IMR-90 (cell line): Measurements from ENCODE around the gene NPBWR2. TPM values are rescaled to one million over a fixed set of nuclear protein-coding genes. Genes with fewer than 3 reads are reported as not detected.

Source experiments
- ATAC-seq: fragments of 200-7000 bp; cut with Tn5 transposase; 2 replicates; pipeline ENCODE4 v1.9.1; 2020; ENCODE audit warnings: low read depth, mild to moderate bottlenecking, moderate library complexity
- BruUV-seq: library from RNA; stranded (reverse); fragments of 400-500 nt; replicated peaks from 2 replicates; lab custom pipeline; 2021; lab: Mats Ljungman, UMichigan
- CTCF ChIA-PET: fragments of 300-600 bp; formaldehyde crosslinking; extraction: SDS; loops from one replicate; lab custom pipeline; 2021; ENCODE audit warnings: antibody characterized with exemption; lab: Yijun Ruan, JAX
- POLR2A ChIA-PET: fragments of 300-600 bp; sonication (Branson Sonifier 250); formaldehyde crosslinking; loops from one replicate; lab custom pipeline; 2022; ENCODE audit warnings: antibody characterized with exemption; ENCODE audit not compliant: unreplicated experiment; lab: Charles Lee
- DNase-seq: peaks from one replicate; pipeline ENCODE4 v3.0.0; 2013
- H2AFZ ChIP-seq: replicated peaks from 2 replicates; pipeline ENCODE3; 2013; ENCODE audit warnings: low read length, mild to moderate bottlenecking; ENCODE audit not compliant: poor library complexity
- H2AK5ac ChIP-seq: 2 replicates; pipeline ENCODE4 v1.6.1; 2013; ENCODE audit warnings: low read depth, low read length, inconsistent platforms
- H2AK9ac ChIP-seq: replicated peaks from 2 replicates; pipeline ENCODE3; 2013; ENCODE audit warnings: mild to moderate bottlenecking, low read depth, low read length, moderate library complexity; ENCODE audit not compliant: poor library complexity
- H2BK120ac ChIP-seq: 2 replicates; pipeline ENCODE4 v1.6.1; 2013; ENCODE audit warnings: low read depth, low read length, inconsistent platforms
- H2BK15ac ChIP-seq: 3 replicates; pipeline ENCODE4 v1.6.1; 2013; ENCODE audit warnings: low read depth, low read length, inconsistent platforms
- H2BK20ac ChIP-seq: 2 replicates; pipeline ENCODE4 v1.6.1; 2013; ENCODE audit warnings: low read depth, mild to moderate bottlenecking, inconsistent platforms, low read length, moderate library complexity
- H2BK5ac ChIP-seq: 2 replicates; pipeline ENCODE4 v1.6.1; 2013; ENCODE audit warnings: mild to moderate bottlenecking, low read depth, low read length, inconsistent platforms; ENCODE audit not compliant: poor library complexity, severe bottlenecking
- H3K14ac ChIP-seq: replicated peaks from 2 replicates; pipeline ENCODE4 v1.6.1; 2013; ENCODE audit warnings: low read depth, low read length, inconsistent platforms
- H3K18ac ChIP-seq: 2 replicates; pipeline ENCODE4 v1.6.1; 2013; ENCODE audit warnings: low read depth, low read length, control low read depth
- H3K23ac ChIP-seq: 2 replicates; pipeline ENCODE4 v1.6.1; 2013; ENCODE audit warnings: low read depth, low read length, inconsistent platforms
- H3K27ac ChIP-seq: 2 replicates; pipeline ENCODE4 v1.5.1; 2013; ENCODE audit warnings: mild to moderate bottlenecking, control low read depth, low read length; ENCODE audit not compliant: insufficient read depth
- H3K27me3 ChIP-seq: 2 replicates; pipeline ENCODE4 v1.6.1; 2013; ENCODE audit warnings: low read length; ENCODE audit not compliant: control insufficient read depth, insufficient read depth
- H3K36me3 ChIP-seq: 2 replicates; pipeline ENCODE4 v1.6.1; 2013; ENCODE audit warnings: low read length, mixed read lengths; ENCODE audit not compliant: control insufficient read depth, insufficient read depth
- H3K4ac ChIP-seq: 2 replicates; pipeline ENCODE4 v1.6.1; 2013; ENCODE audit warnings: low read depth, low read length, inconsistent platforms
- H3K4me1 ChIP-seq: 2 replicates; pipeline ENCODE4 v1.6.1; 2013; ENCODE audit warnings: low read length, mixed read lengths; ENCODE audit not compliant: control insufficient read depth, insufficient read depth
- H3K4me2 ChIP-seq: 2 replicates; pipeline ENCODE4 v1.6.1; 2013; ENCODE audit warnings: low read depth, mild to moderate bottlenecking, control low read depth, low read length, moderate library complexity
- H3K4me3 ChIP-seq: 2 replicates; pipeline ENCODE4 v1.5.1; 2013; ENCODE audit warnings: low read depth, mild to moderate bottlenecking, control low read depth, low read length, moderate library complexity; ENCODE audit not compliant: insufficient read depth
- H3K56ac ChIP-seq: 2 replicates; pipeline ENCODE4 v1.6.1; 2013; ENCODE audit warnings: low read length, inconsistent platforms; ENCODE audit not compliant: insufficient read depth; ENCODE audit errors: extremely low read depth
- H3K79me1 ChIP-seq, 2 experiments: 2 replicates each; pipeline ENCODE4 v1.6.1; 2013; ENCODE audit warnings: low read length in 2 of 2, inconsistent platforms in 1 of 2, low read depth in 1 of 2
- H3K9ac ChIP-seq: 2 replicates; pipeline ENCODE4 v1.6.1; 2013; ENCODE audit warnings: low read depth, low read length, control low read depth
- H3K9me1 ChIP-seq: 2 replicates; pipeline ENCODE4 v1.6.1; 2013; ENCODE audit warnings: low read length, inconsistent platforms; ENCODE audit not compliant: insufficient read depth
- H3K9me3 ChIP-seq: 2 replicates; pipeline ENCODE4 v1.6.1; 2013; ENCODE audit warnings: low read length; ENCODE audit not compliant: control insufficient read depth, insufficient read depth
- H4K20me1 ChIP-seq: 2 replicates; pipeline ENCODE4 v1.6.1; 2013; ENCODE audit warnings: low read length, inconsistent platforms; ENCODE audit not compliant: insufficient read depth
- H4K5ac ChIP-seq: 2 replicates; pipeline ENCODE4 v1.6.1; 2013; ENCODE audit warnings: mild to moderate bottlenecking, low read depth, low read length, control low read depth
- H4K8ac ChIP-seq, 2 experiments: 2 replicates each; pipeline ENCODE4 v1.6.1; 2013; ENCODE audit warnings: low read depth in 2 of 2, low read length in 2 of 2, control low read depth in 1 of 2, inconsistent platforms in 1 of 2
- H4K91ac ChIP-seq: 2 replicates; pipeline ENCODE4 v1.6.1; 2013; ENCODE audit warnings: low read depth, low read length, inconsistent platforms; ENCODE audit not compliant: insufficient read depth
- BHLHE40 ChIP-seq: fragments of 150-350 bp; IDR thresholded peaks from 2 replicates; pipeline ENCODE4 v1.6.1; 2016; ENCODE audit warnings: mild to moderate bottlenecking, low read depth, low read length
- CEBPB ChIP-seq: IDR thresholded peaks from 2 replicates; pipeline ENCODE4 v1.6.1; 2012; ENCODE audit warnings: low read depth, low read length, improper control_type of control experiment
- CHD1 ChIP-seq: IDR thresholded peaks from 2 replicates; pipeline ENCODE4 v1.6.1; 2012; ENCODE audit warnings: low read depth, low read length, improper control_type of control experiment
- CTCF ChIP-seq: conservative IDR thresholded peaks from 2 replicates; pipeline ENCODE4 v1.5.1; 2012; ENCODE audit warnings: mild to moderate bottlenecking, low read depth, low read length, improper control_type of control experiment
- ELK1 ChIP-seq: fragments of 150-350 bp; IDR thresholded peaks from 2 replicates; pipeline ENCODE4 v1.6.1; 2016; ENCODE audit warnings: low read depth, mild to moderate bottlenecking, low read length, moderate library complexity, borderline replicate concordance
- FOS ChIP-seq: fragments of 150-350 bp; IDR thresholded peaks from 2 replicates; pipeline ENCODE4 v1.6.1; 2016; ENCODE audit warnings: low read depth, low read length
- MAFK ChIP-seq: IDR thresholded peaks from 2 replicates; pipeline ENCODE4 v1.6.1; 2012; ENCODE audit warnings: low read depth, low read length, improper control_type of control experiment
- MAZ ChIP-seq: IDR thresholded peaks from 2 replicates; pipeline ENCODE4 v1.6.1; 2012; ENCODE audit warnings: low read depth, mild to moderate bottlenecking, low read length, improper control_type of control experiment, moderate library complexity, borderline replicate concordance
- MXI1 ChIP-seq: IDR thresholded peaks from 2 replicates; pipeline ENCODE4 v1.6.1; 2012; ENCODE audit warnings: low read depth, mild to moderate bottlenecking, low read length, moderate library complexity, borderline replicate concordance
- NFE2L2 ChIP-seq: fragments of 150-350 bp; IDR thresholded peaks from 2 replicates; pipeline ENCODE4 v1.6.1; 2016; ENCODE audit warnings: low read depth, mild to moderate bottlenecking, low read length
- POLR2A ChIP-seq: IDR thresholded peaks from 2 replicates; pipeline ENCODE4 v1.6.1; 2012; ENCODE audit warnings: mild to moderate bottlenecking, low read depth, low read length
- RAD21 ChIP-seq: IDR thresholded peaks from 2 replicates; pipeline ENCODE4 v1.6.1; 2012; ENCODE audit warnings: low read length, improper control_type of control experiment
- RCOR1 ChIP-seq: IDR thresholded peaks from 2 replicates; pipeline ENCODE4 v1.6.1; 2012; ENCODE audit warnings: mild to moderate bottlenecking, low read length, improper control_type of control experiment; ENCODE audit not compliant: insufficient replicate concordance
- RFX5 ChIP-seq: IDR thresholded peaks from 2 replicates; pipeline ENCODE4 v1.8.0; 2012; ENCODE audit warnings: low read depth, mild to moderate bottlenecking, low read length, moderate library complexity
- SMC3 ChIP-seq: fragments of 150-350 bp; IDR thresholded peaks from 2 replicates; pipeline ENCODE4 v1.6.1; 2016; ENCODE audit warnings: low read depth, mild to moderate bottlenecking, antibody characterized with exemption, low read length, moderate library complexity
- WGBS, 2 experiments: methylation state at CpG; one replicate each; pipeline versions ENCODE4 v1.1.5 to v1.1.7; 2013; ENCODE audit warnings: missing lambda C conversion rate in 2 of 2; ENCODE audit not compliant: insufficient read length in 1 of 2; ENCODE audit errors: extremely low coverage in 2 of 2; 5-methylcytosine and 5-hydroxymethylcytosine counted together
- dilution Hi-C: fragments of 300-500 bp; cut with HindIII; formaldehyde crosslinking; loops from one replicate; pipeline ENCODE4 v1.14.3; 2018; ENCODE audit warnings: low sequenced_read_pairs; ENCODE audit not compliant: unreplicated experiment
- in situ Hi-C: fragments of 300-500 bp; cut with MboI; formaldehyde crosslinking; loops from 3 replicates; pipeline ENCODE4 v1.14.3; 2019; ENCODE audit warnings: low sequenced_read_pairs, inconsistent platforms, mixed read lengths
- intact Hi-C: fragments of 100-400 bp; cut with micrococcal nuclease; formaldehyde crosslinking; loops from 2 replicates; pipeline ENCODE4 v1.10.0; 2022
- polyA plus RNA-seq, 3 experiments: library from polyadenylated mRNA; depleted of rRNA; stranded (reverse); fragments of >200 nt; gene quantifications; 2 replicates each; pipeline ENCODE4 v1.2.3, GENCODE V29; 2012; ENCODE audit warnings: low replicate concordance in 1 of 3
- total RNA-seq: library from RNA; depleted of rRNA; stranded (reverse); fragments of >200 nt; gene quantifications from 2 replicates; pipeline ENCODE4 v1.2.3, GENCODE V29; 2012
- TF ChIP-seq, protein P1 (sequence below): fragments of 150-350 bp; IDR thresholded peaks from 2 replicates; pipeline ENCODE4 v1.6.1; 2017; ENCODE audit warnings: mild to moderate bottlenecking, antibody characterized with exemption, low read length, low read depth

NPBWR2 gene
- total and polyA plus RNA-seq, 2 of the 4 experiments (the other 2 are of a cell fraction) = not detected

DNA sequence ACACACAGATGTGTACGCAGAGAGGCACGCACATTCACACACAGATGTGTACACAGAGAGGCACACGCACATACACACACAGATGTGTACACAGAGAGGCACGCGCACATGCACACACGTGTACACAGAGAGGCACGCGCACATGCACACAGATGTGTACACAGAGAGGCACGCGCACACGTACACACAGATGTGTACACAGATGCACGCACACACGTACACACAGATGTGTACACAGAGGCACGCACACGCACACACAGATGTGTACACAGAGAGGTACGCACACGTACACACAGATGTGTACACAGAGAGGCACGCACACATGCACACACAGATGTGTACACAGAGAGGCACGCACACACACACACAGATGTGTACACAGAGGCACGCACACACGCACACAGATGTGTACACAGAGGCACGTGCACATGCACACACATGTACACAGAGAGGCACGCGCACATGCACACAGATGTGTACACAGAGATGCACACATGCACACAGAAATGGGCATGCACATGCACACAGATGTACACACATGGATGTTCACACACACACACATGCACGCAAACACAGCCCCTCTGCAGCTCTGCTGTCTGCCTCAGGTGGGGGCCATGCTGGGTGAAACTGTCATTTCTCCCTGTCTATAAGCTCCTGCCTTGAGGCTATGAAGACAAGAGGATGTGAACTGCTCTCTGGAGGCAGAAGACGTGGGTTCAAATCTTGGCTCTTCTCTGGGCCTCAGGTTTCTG is 42.6 kb upstream of the NPBWR2 start:
- H3K14ac ChIP-seq = no peak overlapping the region
- no peak overlapping the region for H2AK9ac ChIP-seq
- no peak overlapping the region for H2BK5ac ChIP-seq
- H3K4me3 ChIP-seq = no peak overlapping the region
- H3K9me1 ChIP-seq = peaks cover 3% of the 10 kb centered on the region; the same call in 1 of the 2 replicates
- H2AFZ ChIP-seq = peak overlapping the region; percentile 48
- H3K27me3 ChIP-seq = peaks cover 10% of the 10 kb centered on the region
- H3K36me3 ChIP-seq = no peaks in the 10 kb centered on the region
- no peaks in the 10 kb centered on the region; the same call in 1 of the 2 replicates for H4K20me1 ChIP-seq
- no peak overlapping the region for H3K4me2 ChIP-seq
- no peak overlapping the region for H4K91ac ChIP-seq
- TF ChIP-seq BHLHE40 (no peak), CHD1 (no peak), RCOR1 (no peak), RAD21 (no peak), CEBPB (no peak), CTCF (no peak), SMC3 (no peak), MXI1 (no peak), NFE2L2 (no peak), RFX5 (no peak), FOS (no peak), MAZ (no peak), MAFK (no peak), ELK1 (no peak), POLR2A (no peak)
- TF ChIP-seq, protein P1, sequence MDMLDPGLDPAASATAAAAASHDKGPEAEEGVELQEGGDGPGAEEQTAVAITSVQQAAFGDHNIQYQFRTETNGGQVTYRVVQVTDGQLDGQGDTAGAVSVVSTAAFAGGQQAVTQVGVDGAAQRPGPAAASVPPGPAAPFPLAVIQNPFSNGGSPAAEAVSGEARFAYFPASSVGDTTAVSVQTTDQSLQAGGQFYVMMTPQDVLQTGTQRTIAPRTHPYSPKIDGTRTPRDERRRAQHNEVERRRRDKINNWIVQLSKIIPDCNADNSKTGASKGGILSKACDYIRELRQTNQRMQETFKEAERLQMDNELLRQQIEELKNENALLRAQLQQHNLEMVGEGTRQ = no peak
- POLR2A ChIA-PET = no interaction called here
- BruUV-seq = no TSS peak
- in situ Hi-C loops (no loop called here), dilution Hi-C loops (no loop called here), intact Hi-C loops (no loop called here)
- no peaks in the 10 kb centered on the region for H3K4me1 ChIP-seq
- no peak for ATAC-seq
- H3K9ac ChIP-seq = no peak overlapping the region
- H3K4ac ChIP-seq = no peak overlapping the region
- no peak overlapping the region for H2BK120ac ChIP-seq
- H3K27ac ChIP-seq = no peak overlapping the region
- H2BK15ac ChIP-seq = no peak overlapping the region
- H3K18ac ChIP-seq = no peak overlapping the region
- WGBS, 2 experiments = 89% methylated on average over 24 of the region's 26 CpGs; no CpG with 5 or more reads in 1 of the 2 experiments
- no peak overlapping the region for H2BK20ac ChIP-seq
- H3K23ac ChIP-seq = no peak overlapping the region
- no peak overlapping the region for H4K5ac ChIP-seq
- no peak overlapping the region for H2AK5ac ChIP-seq
- H3K79me1 ChIP-seq = no peaks in the 10 kb centered on the region
- peaks cover 7% of the 10 kb centered on the region for H3K9me3 ChIP-seq
- H4K8ac ChIP-seq = no peak overlapping the region
- DNase-seq = no peak
- CTCF ChIA-PET = no interaction called here
- no peak overlapping the region for H3K56ac ChIP-seq
